ENCODE measurements around the gene SNTA1. TPM values are rescaled to one million over a fixed set of nuclear protein-coding genes. Genes with fewer than 3 reads are reported as not detected.
"Not testable (repeated sequence)": the region's sequence is repeated elsewhere in the genome, so short reads cannot be mapped to it uniquely, and the experiment has no call there.

The SNTA1 gene
- total RNA-seq, 4 donors from 2014 or later = 12.1 to 15.0 (median 14.4) TPM

DNA sequence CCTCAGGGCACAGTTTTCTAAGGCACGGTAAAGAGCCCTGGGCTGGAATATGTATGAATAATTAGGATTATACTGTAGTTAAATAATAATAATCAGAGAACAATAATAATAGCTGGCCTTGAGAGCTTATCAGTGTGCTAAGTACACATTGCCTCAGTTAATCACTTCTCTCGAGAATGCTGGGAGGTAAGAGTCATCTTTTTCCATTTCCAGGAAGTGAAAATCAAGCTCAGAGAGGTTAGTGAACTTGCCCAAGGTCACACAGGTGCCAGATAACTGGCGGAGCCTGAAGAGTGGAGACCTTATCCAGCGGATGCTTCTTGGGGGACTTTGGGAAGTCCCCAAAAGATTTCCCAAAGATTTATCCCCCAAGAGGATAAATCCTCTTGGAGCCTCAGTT lies 26.9 kb upstream of the SNTA1 start:
- no peak overlapping the region for H3K27ac ChIP-seq
- H3K9me3 ChIP-seq = no peaks in the 10 kb centered on the region
- no peaks in the 10 kb centered on the region for H3K36me3 ChIP-seq
- TF ChIP-seq, protein P1, sequence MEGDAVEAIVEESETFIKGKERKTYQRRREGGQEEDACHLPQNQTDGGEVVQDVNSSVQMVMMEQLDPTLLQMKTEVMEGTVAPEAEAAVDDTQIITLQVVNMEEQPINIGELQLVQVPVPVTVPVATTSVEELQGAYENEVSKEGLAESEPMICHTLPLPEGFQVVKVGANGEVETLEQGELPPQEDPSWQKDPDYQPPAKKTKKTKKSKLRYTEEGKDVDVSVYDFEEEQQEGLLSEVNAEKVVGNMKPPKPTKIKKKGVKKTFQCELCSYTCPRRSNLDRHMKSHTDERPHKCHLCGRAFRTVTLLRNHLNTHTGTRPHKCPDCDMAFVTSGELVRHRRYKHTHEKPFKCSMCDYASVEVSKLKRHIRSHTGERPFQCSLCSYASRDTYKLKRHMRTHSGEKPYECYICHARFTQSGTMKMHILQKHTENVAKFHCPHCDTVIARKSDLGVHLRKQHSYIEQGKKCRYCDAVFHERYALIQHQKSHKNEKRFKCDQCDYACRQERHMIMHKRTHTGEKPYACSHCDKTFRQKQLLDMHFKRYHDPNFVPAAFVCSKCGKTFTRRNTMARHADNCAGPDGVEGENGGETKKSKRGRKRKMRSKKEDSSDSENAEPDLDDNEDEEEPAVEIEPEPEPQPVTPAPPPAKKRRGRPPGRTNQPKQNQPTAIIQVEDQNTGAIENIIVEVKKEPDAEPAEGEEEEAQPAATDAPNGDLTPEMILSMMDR (IDR thresholded peaks at IDR 0.05) = no peak
- TF ChIP-seq POLR2A (IDR thresholded peaks at IDR 0.05) = no peak
- no peak for DNase-seq
- H3K27me3 ChIP-seq = no peaks in the 10 kb centered on the region
- no peak overlapping the region for H3K4me3 ChIP-seq
- H3K4me1 ChIP-seq = peaks cover 0 to 9% (median 4%) of the 10 kb centered on the region in 4 donors

DNA sequence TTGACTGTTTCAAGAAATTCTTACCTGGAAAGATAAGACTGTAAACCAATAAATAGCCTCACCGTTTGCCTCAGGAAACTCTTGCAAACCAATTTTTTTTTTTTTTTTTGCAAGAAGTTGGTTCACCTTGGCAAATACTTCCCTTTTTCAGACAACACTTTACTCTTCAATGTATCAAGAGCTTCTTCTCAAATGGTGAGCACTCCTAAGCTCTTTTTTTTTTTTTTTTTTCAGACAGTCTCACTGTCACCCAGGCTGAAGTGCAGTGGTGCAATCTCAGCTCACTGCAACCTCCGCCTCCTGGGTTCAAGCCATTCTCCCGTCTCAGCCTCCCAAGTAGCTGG lies 22.7 kb upstream of the SNTA1 start:
- H3K9me3 ChIP-seq = no peaks in the 10 kb centered on the region
- no peak overlapping the region for H3K27ac ChIP-seq
- H3K4me1 ChIP-seq = peaks cover 0 to 7% (median 4%) of the 10 kb centered on the region in 4 donors
- H3K4me3 ChIP-seq = no peak overlapping the region
- no peaks in the 10 kb centered on the region for H3K36me3 ChIP-seq
- no peak for TF ChIP-seq POLR2A (IDR thresholded peaks at IDR 0.05)
- TF ChIP-seq, protein P1 (IDR thresholded peaks at IDR 0.05) = no peak
- no peaks in the 10 kb centered on the region for H3K27me3 ChIP-seq
- no peak for DNase-seq

DNA sequence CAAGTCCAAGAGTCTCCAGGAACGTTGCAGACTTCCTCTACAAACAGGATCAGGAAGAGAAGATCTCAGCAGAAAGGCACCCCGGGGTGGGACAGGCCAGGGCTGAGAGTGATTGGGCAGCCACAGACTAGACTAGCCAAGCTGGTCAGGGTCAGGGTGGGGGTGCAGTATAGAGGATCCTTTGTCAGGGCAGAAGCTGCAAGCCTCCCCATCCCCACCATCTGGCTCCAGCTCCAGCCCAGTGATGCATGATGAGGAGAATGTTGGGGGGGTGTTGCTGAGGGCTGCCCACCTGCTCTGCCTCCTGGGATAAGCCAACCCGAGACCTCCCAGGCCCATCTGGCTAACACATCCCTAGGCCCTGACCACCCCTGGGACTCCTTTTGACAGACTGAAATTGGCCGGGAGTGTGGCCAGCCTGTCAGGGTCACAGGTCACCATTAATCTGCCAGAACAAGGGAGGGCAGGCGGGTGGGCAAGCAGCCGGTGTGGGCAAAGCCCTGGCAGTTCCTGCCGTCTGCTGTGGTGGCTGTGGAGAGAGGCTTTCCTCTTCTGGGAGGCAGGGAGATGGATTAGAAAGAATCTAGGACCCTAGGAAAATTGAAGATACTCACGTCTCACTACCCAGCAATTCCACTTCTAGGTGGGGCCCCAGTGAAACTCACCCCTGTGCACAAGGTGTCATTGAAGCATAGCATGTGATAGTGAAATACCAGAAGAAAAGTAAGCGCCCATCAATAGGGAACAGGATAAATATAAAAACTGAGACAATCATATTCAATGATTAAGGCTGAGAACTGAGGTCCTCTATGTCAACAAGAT lies 22.1 kb upstream of the SNTA1 start:
- Histone ChIP-seq H3K27ac (no peak overlapping the region), H3K27me3 (no peaks in the 10 kb centered on the region), H3K4me1 (peaks cover 0 to 7% (median 4%) of the 10 kb centered on the region in 4 donors), H3K36me3 (no peaks in the 10 kb centered on the region), H3K9me3 (no peaks in the 10 kb centered on the region), H3K4me3 (no peak overlapping the region)
- TF ChIP-seq, protein P1 (IDR thresholded peaks at IDR 0.05) = no peak
- TF ChIP-seq POLR2A (IDR thresholded peaks at IDR 0.05) = no peak
- DNase-seq = no peak

DNA sequence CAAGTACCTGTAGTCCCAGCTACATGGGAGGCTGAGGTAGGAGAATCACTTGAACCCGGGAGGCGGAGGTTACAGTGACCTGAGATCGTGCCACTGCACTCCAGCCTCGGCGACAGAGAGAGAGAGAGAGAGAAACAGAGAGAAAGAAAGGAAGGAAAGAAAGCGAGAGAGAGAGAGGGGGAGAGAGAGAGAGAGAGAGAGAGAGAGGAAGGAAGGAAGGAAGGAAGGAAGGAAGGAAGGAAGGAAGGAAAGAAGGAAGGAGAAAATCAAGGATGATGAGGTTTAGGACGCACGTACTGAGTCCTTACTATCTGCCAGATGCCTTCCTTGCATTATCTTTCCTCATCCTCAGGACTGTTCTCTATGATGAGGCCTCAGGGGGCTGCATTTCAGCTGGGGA lies 21.2 kb upstream of the SNTA1 start:
- H3K27ac ChIP-seq, DNase-seq, H3K9me3 ChIP-seq, H3K4me1 ChIP-seq, H3K27me3 ChIP-seq, H3K36me3 ChIP-seq, H3K4me3 ChIP-seq: not testable (repeated sequence)

DNA sequence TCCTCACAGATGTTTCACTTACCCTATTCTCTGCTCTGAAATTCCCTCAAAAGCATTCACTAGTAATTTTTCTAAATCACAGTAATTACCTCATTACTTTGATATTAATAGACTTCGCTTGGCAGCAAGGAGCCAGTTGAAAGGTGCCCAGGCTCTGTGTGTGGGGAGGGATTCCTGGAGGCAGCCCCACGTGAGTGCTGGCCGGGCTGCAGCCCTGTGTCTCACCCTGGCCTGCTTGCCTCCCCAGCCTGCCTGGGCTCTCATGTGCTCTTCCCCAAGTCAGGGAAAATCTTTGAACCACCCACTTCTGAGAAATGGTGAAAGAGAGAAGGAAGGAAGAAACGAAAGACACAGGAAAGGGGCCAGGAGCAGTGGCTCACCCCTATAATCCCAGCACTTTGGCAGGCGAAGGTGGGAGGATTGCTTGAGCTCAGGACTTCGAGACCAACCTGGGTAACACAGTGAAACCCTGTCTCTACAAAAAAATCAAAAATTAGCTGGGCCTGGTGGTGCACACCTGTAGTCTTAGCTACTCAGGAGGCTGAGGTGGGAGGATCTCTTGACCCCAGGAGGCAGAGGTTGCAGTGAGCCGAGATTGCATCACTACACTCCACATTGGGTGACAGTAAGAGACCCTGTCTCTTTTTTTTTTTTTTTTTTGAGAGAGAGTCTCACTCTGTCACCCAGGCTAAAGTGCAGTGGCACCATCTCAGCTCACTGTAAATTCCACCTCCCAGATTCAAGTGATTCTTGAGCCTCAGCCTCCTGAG lies 20.0 kb upstream of the SNTA1 start:
- no peak overlapping the region for H3K27ac ChIP-seq
- no peak overlapping the region for H3K4me3 ChIP-seq
- no peak for TF ChIP-seq POLR2A (IDR thresholded peaks at IDR 0.05)
- TF ChIP-seq, protein P1 (IDR thresholded peaks at IDR 0.05) = no peak
- no peaks in the 10 kb centered on the region for H3K27me3 ChIP-seq
- peaks cover 0 to 5% (median 0%) of the 10 kb centered on the region in 4 donors for H3K4me1 ChIP-seq
- no peaks in the 10 kb centered on the region for H3K36me3 ChIP-seq
- DNase-seq = no peak
- H3K9me3 ChIP-seq = no peaks in the 10 kb centered on the region

DNA sequence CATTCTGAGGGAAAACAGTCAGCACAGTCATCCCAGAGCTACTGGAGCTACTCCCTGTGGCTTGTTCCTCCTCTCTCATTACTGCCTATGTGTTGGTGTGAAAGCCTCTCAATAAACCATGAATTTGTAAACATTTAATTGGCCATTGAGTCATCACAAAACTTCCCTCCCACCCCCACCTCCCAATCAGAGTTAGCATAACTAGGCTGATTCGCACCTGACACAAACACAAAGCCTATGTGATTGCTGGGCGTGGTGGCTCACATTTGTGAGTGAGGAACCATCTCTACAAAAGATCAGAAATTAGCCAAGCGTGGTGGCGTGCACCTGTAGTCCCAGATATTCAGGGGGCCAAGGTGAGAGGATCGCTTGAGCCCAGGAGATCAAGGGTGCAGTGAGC lies 17.1 kb upstream of the SNTA1 start:
- Histone ChIP-seq H3K27ac (no peak overlapping the region), H3K4me1 (peaks cover 0 to 3% (median 0%) of the 10 kb centered on the region in 4 donors), H3K36me3 (no peaks in the 10 kb centered on the region), H3K9me3 (no peaks in the 10 kb centered on the region), H3K4me3 (no peak overlapping the region), H3K27me3 (no peaks in the 10 kb centered on the region)
- TF ChIP-seq, protein P1 (IDR thresholded peaks at IDR 0.05) = no peak
- TF ChIP-seq POLR2A (IDR thresholded peaks at IDR 0.05) = no peak
- DNase-seq = no peak

All from Peyer's patch (tissue), 4 donors.